ENCODE measurements around the gene CFLAR.

GRCh38 chr2:201116959-201117734 lies 1.2 kb downstream of the CFLAR start:
- peak; percentile 14 to 43 for TF ChIP-seq CTCF (conservative IDR thresholded peaks at IDR 0.05 in 1 of 2, IDR thresholded peaks at IDR 0.05 in 1 of 2; ENCODE audit: extremely low read depth in 1 of 2, insufficient read depth in 1 of 2, low read depth in 1 of 2, low read length in 2 of 2)
- TF ChIP-seq EZH2 (IDR thresholded peaks at IDR 0.05; ENCODE audit: borderline replicate concordance, low read length), result no peak
